Muscle layer of duodenum (tissue), 2 donors: Measurements from ENCODE around the gene PLCB4.

Source experiments
- H3K27ac ChIP-seq: one replicate; pipeline ENCODE4 v1.7.0; 2013; ENCODE audit warnings: mild to moderate bottlenecking, low read length
- H3K27me3 ChIP-seq: one replicate; pipeline ENCODE4 v1.7.0; 2013; ENCODE audit warnings: low read depth, mild to moderate bottlenecking, control low read depth, low read length
- H3K36me3 ChIP-seq, 2 donors: one replicate each; pipeline ENCODE4 v1.7.0; 2013; ENCODE audit warnings: low read length in 2 of 2, control low read depth in 1 of 2, mild to moderate bottlenecking in 1 of 2; ENCODE audit not compliant: insufficient read depth in 2 of 2, control insufficient read depth in 1 of 2
- H3K4me1 ChIP-seq, 2 donors: one replicate each; pipeline ENCODE4 v1.7.0; 2013; ENCODE audit warnings: low read length in 2 of 2, mild to moderate bottlenecking in 2 of 2, control low read depth in 1 of 2, moderate library complexity in 1 of 2; ENCODE audit not compliant: insufficient read depth in 2 of 2, control insufficient read depth in 1 of 2
- H3K4me3 ChIP-seq, 2 donors: one replicate each; pipeline ENCODE4 v1.7.0; 2013; ENCODE audit warnings: low read length in 2 of 2, low read depth in 1 of 2, mild to moderate bottlenecking in 1 of 2
- H3K9me3 ChIP-seq, 2 donors: one replicate each; pipeline ENCODE4 v1.7.0; 2013; ENCODE audit warnings: low read length in 2 of 2, control low read depth in 1 of 2, mild to moderate bottlenecking in 1 of 2; ENCODE audit not compliant: control insufficient read depth in 1 of 2
- donor health status: healthy.

Gene PLCB4

DNA sequence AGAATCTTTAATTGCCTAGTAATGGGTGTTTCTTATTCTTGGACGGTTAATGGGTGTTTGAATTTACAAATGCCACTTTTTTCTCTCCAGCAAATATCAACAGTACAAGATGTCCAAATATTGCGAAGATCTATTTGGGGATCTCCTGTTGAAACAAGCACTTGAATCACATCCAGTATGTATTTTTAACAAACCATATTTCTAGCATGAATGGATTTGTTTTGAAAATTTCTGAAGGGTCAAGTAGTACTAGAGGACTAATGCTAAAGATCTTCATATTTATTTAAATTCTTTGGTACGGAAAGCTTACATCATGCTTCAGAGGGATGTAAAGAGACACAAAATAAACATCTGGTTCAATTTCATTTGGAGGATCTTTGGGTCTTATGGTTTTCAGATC lies 321.6 kb downstream of the PLCB4 start:
- H3K9me3 ChIP-seq = no peaks in the 10 kb centered on the region
- no peak overlapping the region for H3K27ac ChIP-seq
- H3K4me1 ChIP-seq = peaks cover 5 to 10% of the 10 kb centered on the region in 2 donors
- peaks cover 2 to 4% of the 10 kb centered on the region in 2 donors for H3K36me3 ChIP-seq
- no peak overlapping the region for H3K4me3 ChIP-seq
- no peaks in the 10 kb centered on the region for H3K27me3 ChIP-seq

DNA sequence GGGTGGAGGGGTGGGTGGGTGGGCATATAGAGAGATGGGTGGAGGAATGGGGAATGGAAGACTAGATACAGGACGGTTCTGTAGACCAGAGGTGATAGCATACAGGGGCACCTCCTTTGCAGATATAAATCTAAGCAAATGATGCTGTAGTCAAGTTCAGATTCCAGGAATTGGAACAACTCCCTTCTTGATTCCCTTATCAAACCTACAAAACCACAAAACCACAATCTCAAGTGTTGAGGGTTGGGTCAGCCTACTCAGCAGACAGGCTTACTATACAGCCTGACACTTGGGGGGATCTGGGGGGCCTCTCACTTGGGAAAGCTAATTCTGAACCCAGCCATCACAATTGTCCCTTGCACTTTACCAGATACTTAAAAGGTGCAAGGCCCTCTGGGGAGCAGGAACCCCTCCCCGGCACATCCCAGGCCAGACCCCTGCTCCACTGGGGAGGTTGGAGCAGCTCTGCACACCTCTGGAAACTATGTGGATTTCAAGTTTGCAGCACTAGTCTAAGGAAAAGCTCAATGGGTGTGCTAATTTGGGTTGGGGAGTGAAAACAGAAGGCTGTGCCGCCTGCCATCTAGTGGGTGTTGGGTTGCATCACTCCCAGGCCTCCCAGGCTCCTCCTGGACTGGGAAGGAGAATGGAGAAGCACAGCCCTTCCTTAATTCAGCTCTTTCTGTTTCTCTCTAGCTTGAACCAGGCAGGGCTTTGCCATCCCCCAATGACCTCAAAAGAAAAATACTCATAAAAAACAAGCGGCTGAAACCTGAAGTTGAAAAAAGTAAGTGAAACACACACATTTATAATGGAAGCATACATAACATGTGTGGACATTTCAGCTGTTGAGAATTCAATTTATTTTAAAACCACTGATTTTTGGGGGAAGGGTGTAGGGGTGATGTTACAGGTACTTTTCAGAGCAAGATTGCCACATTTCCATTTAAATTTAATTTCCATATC lies 324.3 kb downstream of the PLCB4 start:
- no peak overlapping the region for H3K27ac ChIP-seq
- peaks cover 2 to 9% of the 10 kb centered on the region in 2 donors for H3K36me3 ChIP-seq
- H3K4me1 ChIP-seq = peaks cover 5 to 10% of the 10 kb centered on the region in 2 donors

DNA sequence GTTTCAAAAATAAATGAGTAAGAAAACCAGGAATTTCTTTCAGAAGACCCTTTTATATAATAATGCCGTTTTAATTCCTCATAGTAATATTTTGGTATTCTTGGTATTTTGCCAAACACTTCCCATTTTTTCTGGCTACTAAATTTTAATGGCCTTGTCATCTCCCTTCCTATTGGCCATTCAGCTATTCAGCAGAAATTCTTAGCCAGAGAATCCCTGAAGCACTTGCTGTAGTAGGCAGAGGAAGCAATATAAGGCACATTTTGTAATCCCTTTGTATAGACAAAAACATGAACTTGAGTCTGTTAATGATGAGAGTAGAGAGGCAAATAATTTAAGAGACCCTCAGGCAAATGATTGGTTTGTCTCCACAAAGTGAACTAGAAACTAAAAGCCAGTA lies 327.1 kb downstream of the PLCB4 start:
- Histone ChIP-seq H3K4me3 (no peak overlapping the region), H3K36me3 (peaks cover 2 to 14% of the 10 kb centered on the region in 2 donors), H3K27me3 (no peaks in the 10 kb centered on the region), H3K27ac (no peak overlapping the region), H3K9me3 (no peaks in the 10 kb centered on the region), H3K4me1 (peaks cover 5 to 8% of the 10 kb centered on the region in 2 donors)

More for the DNA sequence above, 324.3 kb downstream of the PLCB4 start:
- H3K27me3 ChIP-seq = no peaks in the 10 kb centered on the region
- no peaks in the 10 kb centered on the region for H3K9me3 ChIP-seq
- no peak overlapping the region for H3K4me3 ChIP-seq

DNA sequence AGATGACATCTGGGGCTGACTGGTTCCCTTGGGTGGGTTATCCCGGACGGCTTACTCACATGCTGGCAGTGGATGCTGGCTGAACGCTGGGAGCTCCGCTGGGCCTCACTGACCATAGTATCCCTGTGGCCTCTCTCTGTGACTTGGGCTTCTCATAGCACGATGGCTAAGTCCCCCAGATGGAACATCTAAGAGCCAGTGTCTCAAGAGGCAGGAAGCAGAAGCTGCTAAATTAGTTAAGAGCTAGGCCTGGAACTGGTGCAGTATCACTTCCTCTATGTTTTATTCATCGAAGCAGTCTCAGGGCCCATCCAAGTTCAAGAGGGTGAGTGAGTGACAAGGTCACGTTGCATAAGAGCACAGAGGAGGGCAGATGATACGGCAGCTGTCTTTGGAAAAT lies 329.0 kb downstream of the PLCB4 start:
- Histone ChIP-seq H3K36me3 (peaks cover 0 to 25% of the 10 kb centered on the region in 2 donors), H3K4me1 (no peaks in the 10 kb centered on the region), H3K9me3 (no peaks in the 10 kb centered on the region), H3K27ac (no peak overlapping the region), H3K4me3 (no peak overlapping the region), H3K27me3 (no peaks in the 10 kb centered on the region)

DNA sequence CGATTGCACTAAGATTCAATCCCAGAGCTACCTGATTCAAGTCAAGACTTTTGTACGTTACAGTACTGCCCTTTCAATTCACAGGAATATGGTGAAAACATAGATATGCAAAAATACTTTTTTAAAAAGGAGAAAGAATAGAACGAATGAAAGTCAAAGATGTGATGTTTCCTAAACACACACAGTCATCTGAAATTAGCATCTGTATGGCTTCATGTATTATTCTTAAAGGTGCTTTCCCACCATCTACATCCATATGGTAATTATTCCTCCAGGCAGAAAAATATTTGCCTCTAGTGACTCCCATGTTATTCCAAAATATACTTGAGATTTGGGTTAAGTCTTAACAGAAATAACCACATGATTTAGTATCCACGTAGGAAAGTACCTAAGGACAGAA lies 330.0 kb downstream of the PLCB4 start:
- no peak overlapping the region for H3K27ac ChIP-seq
- no peak overlapping the region for H3K4me3 ChIP-seq
- H3K9me3 ChIP-seq = no peaks in the 10 kb centered on the region
- no peaks in the 10 kb centered on the region for H3K4me1 ChIP-seq
- peaks cover 0 to 25% of the 10 kb centered on the region in 2 donors for H3K36me3 ChIP-seq
- H3K27me3 ChIP-seq = no peaks in the 10 kb centered on the region

DNA sequence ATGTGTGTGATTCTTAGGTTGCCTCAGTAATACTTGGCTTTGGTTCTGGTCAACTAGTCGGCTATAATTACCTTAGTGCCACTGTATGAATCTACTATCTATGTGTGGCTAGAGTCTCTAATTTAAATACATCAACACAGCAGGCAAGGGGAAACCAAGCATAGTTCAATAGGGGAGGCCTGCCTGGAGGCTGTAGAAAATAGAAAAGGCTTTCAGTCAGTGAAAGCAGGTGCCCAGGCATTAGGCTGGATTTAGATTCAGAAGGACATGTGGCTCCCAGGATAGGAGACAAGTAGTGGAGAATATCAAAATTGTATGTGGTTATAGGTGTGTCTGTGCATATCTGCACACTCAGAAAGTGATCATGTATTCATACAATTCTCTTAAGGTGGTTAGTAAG lies 330.4 kb downstream of the PLCB4 start:
- Histone ChIP-seq H3K4me1 (no peaks in the 10 kb centered on the region), H3K9me3 (no peaks in the 10 kb centered on the region), H3K27me3 (no peaks in the 10 kb centered on the region), H3K4me3 (no peak overlapping the region), H3K36me3 (peaks cover 0 to 25% of the 10 kb centered on the region in 2 donors), H3K27ac (no peak overlapping the region)

DNA sequence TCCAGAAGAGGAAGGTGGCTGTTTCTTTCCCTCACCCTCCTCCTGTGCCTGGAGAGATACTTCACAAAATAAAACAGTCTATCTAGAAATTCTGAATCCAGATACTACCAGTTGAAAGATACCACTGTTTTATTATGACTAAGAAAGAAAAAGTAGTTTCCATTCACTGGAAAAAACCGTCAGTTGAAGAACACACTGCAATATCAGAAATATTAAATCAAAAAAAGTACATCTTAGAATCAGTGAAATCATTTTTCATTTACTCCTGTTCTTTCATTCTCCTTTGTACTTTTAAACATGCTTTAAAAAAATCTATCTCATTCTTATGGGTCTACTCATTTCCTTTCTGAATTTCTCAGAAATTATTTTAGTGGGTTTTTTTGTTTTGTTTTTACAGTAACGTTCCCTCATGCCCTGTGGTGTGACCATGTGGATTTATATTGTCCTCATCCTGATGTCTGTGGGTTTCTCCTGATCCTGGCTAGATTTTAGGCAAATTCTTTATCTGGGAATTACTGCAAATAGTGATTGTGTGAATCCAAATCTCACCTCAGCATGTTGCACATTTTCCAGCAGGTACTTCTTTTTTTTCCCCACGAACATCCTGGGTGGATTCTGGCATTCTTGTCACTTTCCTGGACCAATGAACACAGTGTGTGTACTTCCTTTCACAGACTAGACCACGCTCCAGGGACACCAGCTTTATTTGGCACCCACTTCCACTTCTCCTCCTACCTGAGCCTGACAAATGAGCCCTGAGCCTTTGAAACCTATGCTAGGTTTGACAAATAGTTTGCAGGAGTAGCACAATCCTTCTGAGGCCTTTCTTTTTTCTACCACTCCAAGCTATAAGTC lies 331.5 kb downstream of the PLCB4 start:
- H3K4me3 ChIP-seq = no peak overlapping the region
- H3K9me3 ChIP-seq = no peaks in the 10 kb centered on the region
- H3K27ac ChIP-seq = no peak overlapping the region
- H3K4me1 ChIP-seq = no peaks in the 10 kb centered on the region
- H3K27me3 ChIP-seq = no peaks in the 10 kb centered on the region
- H3K36me3 ChIP-seq = peaks cover 0 to 21% of the 10 kb centered on the region in 2 donors

DNA sequence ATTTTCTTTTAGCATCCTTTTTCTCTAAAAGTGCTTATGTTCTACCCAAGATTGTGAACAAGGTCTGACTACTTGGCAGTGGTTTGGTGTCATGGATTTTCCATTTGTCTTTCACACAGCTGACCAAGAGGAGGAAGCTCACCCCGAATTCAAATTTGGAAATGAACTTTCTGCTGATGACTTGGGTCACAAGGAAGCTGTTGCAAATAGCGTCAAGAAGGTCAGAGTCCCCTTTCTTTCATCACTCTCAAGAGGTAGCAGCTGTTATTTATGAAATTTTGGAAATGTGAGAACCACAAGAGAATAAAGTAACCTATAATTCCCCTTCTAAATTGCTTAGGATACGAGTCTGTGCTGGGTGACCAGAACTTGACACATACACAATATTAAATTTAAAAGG lies 332.5 kb downstream of the PLCB4 start:
- Histone ChIP-seq H3K27ac (no peak overlapping the region), H3K9me3 (no peaks in the 10 kb centered on the region), H3K27me3 (no peaks in the 10 kb centered on the region), H3K4me1 (no peaks in the 10 kb centered on the region), H3K36me3 (peaks cover 0 to 21% of the 10 kb centered on the region in 2 donors), H3K4me3 (no peak overlapping the region)

DNA sequence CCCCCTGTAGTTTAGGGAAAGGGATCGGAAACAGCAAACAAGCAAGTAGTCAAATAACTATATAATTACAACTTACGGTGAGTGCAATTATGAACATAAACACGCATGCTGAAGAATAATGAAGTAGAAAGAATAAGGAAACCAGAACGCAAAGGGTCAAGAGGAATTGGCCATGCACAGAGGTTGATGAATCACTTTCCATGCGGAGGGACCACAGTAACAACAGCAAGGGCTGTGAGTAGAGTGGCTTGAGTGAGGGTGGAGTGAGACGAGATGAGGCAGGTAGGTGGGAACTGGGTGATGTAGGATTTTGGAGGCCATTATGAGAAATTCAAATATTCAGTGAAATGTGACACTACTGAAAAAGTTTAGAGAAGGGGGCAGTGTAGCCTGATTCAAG lies 333.3 kb downstream of the PLCB4 start:
- Histone ChIP-seq H3K36me3 (peaks cover 0 to 21% of the 10 kb centered on the region in 2 donors), H3K4me1 (no peaks in the 10 kb centered on the region)

DNA sequence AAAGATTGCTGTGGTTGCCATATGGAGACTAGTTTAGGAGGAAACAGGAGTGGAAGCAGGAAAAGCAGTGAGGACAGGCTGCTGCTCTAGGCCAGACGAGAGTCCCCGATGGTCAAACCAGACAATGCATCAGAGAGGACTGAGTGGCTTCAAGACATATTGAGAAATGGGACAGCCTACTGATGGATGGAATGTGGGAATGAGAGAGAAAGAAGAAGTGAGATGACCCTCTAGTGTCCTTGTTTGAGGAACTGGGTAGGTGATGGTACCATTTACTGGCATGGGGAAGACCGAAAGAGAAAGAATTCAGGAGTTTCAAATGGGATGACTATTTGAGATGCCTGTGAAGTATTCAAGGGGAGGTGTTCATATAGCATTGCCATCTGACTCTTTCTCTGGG lies 333.7 kb downstream of the PLCB4 start:
- peaks cover 0 to 18% of the 10 kb centered on the region in 2 donors for H3K36me3 ChIP-seq
- no peaks in the 10 kb centered on the region for H3K4me1 ChIP-seq
- H3K9me3 ChIP-seq = no peaks in the 10 kb centered on the region
- no peak overlapping the region for H3K4me3 ChIP-seq
- H3K27ac ChIP-seq = no peak overlapping the region
- H3K27me3 ChIP-seq = no peaks in the 10 kb centered on the region

More for the DNA sequence above, 333.3 kb downstream of the PLCB4 start:
- no peaks in the 10 kb centered on the region for H3K27me3 ChIP-seq
- no peak overlapping the region for H3K27ac ChIP-seq
- H3K4me3 ChIP-seq = no peak overlapping the region
- no peaks in the 10 kb centered on the region for H3K9me3 ChIP-seq

DNA sequence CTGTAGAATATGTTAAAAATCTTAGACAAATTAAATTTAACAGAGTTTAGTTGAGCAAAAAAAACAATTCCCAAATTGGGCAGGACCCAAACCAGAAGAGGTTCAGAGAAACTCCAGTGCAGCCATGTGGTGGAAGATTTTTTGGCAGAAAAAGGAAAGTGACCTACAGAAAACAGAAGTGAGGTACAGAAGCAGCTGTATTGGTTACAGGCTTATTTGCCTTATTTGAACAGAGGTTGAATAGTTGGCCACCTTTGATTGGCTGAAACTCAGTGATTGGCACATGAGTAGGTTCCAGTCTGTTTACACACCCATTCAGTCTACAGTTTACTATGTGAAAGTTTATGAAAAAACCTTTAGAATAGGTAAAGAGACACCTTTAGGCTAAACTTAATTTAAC lies 334.6 kb downstream of the PLCB4 start:
- Histone ChIP-seq H3K27ac (no peak overlapping the region), H3K4me3 (no peak overlapping the region), H3K4me1 (no peaks in the 10 kb centered on the region), H3K27me3 (no peaks in the 10 kb centered on the region), H3K9me3 (no peaks in the 10 kb centered on the region), H3K36me3 (peaks cover 0 to 16% of the 10 kb centered on the region in 2 donors)
